GM19025 (cell line): ENCODE measurements around the gene ZNF20.

ENCODE experiments used
- ATAC-seq: cut with Tn5 transposase; IDR thresholded peaks from one replicate; pipeline ENCODE4 v1.9.1; 2021; ENCODE audit warnings: mild to moderate bottlenecking, low read depth, moderate library complexity; ENCODE audit not compliant: unreplicated experiment

Gene ZNF20

DNA sequence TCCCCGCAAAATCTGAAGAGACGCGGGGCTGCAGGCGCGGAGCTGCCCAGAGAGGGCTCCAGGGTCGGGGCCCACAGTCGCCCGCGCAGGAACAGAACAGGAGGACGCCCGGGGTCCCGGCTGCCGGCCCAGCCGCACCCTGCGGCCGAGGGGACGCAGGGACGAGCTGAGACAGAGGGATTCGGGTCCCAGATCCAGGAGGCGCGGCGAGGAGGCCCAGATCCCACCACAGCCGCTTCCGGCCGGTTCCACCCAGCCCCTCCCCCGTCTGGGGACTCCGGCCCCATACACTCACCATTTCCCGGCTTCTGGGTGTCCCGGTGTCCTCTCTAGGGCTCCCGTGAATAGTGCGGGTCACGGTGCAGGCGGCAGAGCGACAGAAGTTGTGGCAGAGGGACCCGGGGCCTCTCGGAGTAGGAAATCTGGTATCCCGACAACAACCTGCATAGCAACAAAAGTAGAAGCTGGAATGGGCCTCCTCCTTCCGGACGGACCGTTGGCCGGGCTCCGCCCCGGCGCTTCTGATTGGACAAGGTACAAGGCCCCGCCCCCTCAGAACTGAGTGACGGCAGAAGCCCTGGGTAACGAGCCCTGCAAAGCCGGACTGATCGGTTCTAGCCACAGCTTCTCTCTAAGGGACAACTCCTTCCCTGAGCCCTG is at the start of gene ZNF20:
TSS of gene ZNF20 (minus strand) at position 466 of the 660 bp plus-strand sequence. CDS start at position 298, 168 bp downstream.
- ATAC-seq: peak; percentile 88

GRCh38 chr19:12187625-12188024 is 47.5 kb upstream of the ZNF20 start:
- ATAC-seq: no peak

DNA sequence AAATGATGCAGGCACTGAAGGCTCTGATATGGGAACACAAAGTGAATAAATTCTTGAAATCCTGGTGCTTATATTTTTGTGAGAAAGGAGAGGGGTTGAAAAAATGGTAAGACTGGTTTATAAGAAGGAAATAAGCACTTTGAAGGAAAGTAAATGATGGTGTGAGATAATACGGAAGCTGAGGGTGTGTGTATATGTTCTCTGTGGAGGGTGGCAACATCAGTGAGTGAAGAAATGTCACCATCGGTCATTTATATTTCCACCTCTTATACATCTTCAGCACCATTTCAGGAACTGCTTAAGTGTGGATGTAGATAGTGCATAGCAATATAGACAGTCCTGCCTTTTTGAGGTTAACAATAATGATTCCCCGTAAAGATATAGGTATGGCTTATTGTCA is 40.2 kb upstream of the ZNF20 start:
- no peak for ATAC-seq

GRCh38 chr19:12166626-12167025 is 26.5 kb upstream of the ZNF20 start:
- ATAC-seq: no peak

- no peak for ATAC-seq
These were observed 23.7 kb upstream of the ZNF20 start for GRCh38 chr19:12163826-12164225.

- peak; percentile 94 for ATAC-seq
These were observed 23.0 kb upstream of the ZNF20 start, which contains the start of gene ZNF136 for GRCh38 chr19:12162882-12163806. ZNF136 (plus strand) TSS chr19:12163096; CDS start chr19:12163204, 108 bp downstream.

DNA sequence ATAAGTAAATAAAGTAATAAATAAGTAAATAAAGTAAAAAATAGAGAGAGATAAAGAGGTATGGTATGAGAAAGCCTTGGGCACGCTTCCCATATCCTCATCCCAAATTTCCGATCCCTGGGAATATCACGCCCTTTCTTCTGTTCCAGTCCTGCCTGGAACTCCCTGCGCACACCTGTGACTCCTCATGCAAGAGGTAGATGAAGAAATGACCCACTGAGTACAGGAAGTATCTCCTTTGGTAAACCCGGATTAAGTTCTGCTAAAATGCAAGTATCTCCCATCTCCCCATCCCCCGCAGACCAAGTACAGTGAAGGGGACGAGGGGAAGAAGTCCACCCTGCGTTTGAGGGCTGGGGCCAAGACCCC is 22.3 kb upstream of the ZNF20 start:
- ATAC-seq: no peak

GRCh38 chr19:12159773-12160414 is 19.7 kb upstream of the ZNF20 start:
- no peak for ATAC-seq

DNA sequence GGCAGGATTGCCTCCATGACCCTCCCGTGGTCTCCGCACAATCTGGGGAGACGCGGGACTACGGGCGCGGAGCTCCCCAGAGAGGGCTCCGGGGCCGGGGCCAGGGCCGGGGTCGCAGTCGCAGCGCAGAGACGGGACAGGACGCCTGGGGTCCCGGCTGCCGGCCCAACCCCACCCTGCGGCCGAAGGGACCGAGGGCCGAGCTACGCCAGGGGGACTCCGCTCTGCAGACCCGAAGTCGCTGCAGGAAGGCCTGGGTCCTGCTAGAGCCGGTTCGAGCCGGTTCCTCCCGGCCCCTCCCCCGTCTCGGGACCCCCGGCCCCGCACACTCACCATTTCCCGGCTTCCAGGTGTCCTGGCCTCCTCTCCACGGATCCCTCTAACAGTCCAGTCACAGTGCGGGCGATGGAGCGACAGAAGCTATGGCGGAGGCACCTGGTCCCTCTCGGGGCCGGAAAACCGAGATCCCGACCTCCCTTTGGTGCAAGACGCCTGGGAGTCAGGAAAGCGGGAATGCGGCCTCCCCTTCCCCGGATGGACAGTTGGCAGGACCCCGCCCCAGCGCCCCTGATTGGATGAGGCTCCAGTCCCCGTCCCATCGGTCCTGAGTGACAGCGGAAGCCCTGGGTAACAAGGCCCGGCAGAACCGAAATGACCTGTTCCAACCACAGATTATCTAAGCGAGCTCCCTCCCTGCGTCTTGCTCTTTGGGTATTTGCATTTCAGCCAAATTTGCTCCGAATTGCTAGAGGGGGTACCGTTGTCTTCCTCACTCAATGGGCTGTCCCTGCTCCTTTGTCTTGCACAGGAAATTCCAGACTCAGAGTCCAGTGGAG is 16.3 kb upstream of the ZNF20 start, which contains the start of gene ZNF625:
TSS of gene ZNF625 (minus strand) at position 512 of the 836 bp plus-strand sequence. CDS start at position 336, 176 bp downstream.
- peak; percentile 94 for ATAC-seq

- ATAC-seq: no peak
These were observed 15.2 kb upstream of the ZNF20 start for GRCh38 chr19:12155324-12155860.

DNA sequence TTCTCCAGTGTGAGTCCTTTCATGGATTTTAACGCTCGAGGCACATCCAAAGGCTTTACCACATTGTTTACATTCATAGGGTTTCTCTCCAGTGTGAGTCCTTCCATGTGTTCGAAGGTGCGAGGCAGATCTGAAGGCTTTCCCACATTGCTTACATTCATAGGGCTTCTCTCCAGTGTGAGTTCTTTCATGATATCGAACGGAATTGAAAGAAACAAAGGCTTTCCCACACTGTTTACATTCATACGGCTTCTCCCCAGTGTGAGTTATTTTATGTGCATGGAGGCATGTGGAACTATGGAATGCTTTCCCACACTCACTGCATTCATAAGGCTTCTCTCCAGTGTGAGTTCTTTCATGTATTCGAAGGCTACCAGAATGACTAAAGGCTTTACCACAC is 5.2 kb upstream of the ZNF20 start:
- no peak for ATAC-seq

DNA sequence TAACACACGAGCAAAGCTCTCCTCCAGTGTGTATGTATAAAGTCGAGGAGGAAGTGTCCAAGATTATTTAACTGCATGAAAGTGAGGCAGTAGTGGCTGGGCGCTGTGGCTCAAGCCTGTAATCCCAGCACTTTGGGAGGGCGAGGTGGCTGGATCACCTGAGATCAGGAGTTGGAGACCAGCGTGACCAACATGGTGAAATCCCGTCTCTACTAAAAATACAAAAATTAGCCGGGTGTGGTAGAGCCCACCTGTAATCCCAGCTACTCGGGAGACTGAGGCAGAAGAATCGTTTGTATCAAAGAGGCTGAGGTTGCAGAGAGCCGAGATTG is 1.2 kb upstream of the ZNF20 start:
- no peak for ATAC-seq

GRCh38 chr19:12140545-12141404 is 625 bp upstream of the ZNF20 start:
- peak; percentile 7 for ATAC-seq

DNA sequence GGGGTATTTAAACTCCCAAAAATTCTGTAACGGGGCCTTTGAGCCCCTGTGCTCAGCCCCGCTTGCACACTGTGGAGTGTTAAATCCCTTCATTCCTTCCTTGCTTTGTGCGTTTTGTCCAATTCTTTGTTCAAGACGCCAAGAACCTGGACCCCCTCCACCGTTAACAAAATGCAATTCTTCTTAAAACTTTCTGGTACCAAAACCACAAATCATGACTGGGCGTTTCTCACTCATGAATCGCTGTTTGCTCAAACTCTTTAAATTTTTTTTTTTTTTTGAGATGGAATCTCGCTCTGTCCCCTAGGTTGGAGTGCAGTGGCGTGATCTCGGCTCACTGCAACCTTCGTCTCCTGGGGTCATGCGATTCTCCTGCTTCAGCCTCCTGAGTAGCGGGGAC is 881 bp downstream of the ZNF20 start:
- no peak for ATAC-seq

GRCh38 chr19:12137221-12137940 is 2.8 kb downstream of the ZNF20 start:
- no peak for ATAC-seq

- no peak for ATAC-seq
These were observed 7.1 kb downstream of the ZNF20 start for GRCh38 chr19:12133069-12133468.

- ATAC-seq: no peak
These were observed 13.4 kb downstream of the ZNF20 start for GRCh38 chr19:12126707-12127106.

DNA sequence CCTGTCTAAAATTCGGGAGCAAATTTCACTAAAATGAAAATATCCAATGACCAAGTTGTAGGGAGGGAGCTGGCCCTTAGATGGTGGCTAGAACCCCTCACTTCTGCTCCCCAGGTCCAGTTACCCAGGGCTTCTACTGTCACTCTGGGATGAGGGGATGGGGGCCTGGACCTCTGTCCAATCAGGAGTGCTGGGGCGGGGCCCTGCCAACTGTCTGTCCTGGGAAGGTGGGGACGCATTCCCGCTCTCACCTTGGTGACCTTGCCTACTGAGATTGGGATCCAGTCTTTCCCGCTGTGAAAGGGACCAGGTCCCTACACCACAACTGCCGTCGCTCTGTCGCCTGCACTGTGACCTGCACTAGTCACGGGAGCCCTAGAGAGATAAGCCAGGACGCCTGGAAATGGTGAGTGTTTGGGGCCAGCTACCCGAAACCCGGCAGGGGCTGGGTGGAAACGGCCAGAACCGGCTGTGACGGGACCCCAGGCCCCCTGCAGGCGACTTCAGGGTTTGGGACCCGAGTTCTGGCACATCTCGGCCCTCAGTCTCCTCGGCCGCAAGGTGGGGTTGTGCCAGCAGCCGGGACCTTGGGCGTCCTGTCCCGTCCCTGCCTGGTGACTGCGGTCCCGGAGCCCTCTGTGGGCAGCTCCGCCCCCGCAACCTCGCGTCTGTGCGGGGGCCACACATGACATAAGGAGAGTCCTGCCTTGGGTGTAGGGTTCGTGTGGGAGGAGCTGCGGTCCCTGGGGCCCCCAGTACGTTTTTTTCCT is 22.8 kb downstream of the ZNF20 start:
- no peak for ATAC-seq
